ENCODE data around the gene HSBP1L1. TPM values are rescaled to one million over a fixed set of nuclear protein-coding genes. Genes with fewer than 3 reads are reported as not detected.

The HSBP1L1 gene
- total and polyA plus RNA-seq, 2 of the 8 experiments (the other 6 are each of a cell fraction or from before 2014, with no cell fraction given): 1.0 to 1.3 TPM

DNA sequence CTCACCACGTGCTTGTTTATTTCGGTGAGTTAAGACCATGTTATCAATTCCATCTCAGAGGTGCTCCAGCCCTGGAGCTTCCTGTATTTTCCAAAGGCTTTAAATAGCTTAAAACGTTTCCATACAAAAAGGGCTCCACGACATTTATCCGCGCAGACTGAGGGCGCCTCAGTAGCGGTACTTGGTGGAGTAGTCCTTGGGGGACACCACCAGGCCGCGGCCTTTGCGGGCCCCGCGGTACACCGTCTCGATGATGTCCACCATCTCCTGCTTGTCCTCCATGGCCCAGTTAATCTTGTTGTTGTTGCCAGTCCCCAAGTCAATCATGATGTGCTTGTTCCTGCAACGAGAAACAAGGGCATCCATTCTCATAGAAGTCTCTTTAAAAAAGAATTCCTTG is 9.1 kb downstream of the HSBP1L1 start:
- no peak overlapping the region for H2BK5ac ChIP-seq (ENCODE audit: low read depth, low read length)
- no peak overlapping the region for H3K9ac ChIP-seq (replicated peaks in 1 of 4; ENCODE audit: extremely low read depth in 1 of 4, low read depth in 3 of 4, low read length in 3 of 4)
- H3K4me3 ChIP-seq (ENCODE audit: extremely low read depth in 1 of 4, insufficient read depth in 2 of 4, low read depth in 3 of 4, low read length in 4 of 4): no peak overlapping the region
- peaks cover 0 to 52% of the 10 kb centered on the region in 2 experiments; a peak in 2 of 4 replicates for H3K79me2 ChIP-seq (ENCODE audit: control insufficient read depth in 1 of 2, insufficient read depth in 2 of 2, low read length in 2 of 2)
- H3K23ac ChIP-seq (ENCODE audit: insufficient read length): no peak overlapping the region
- no peak overlapping the region for H2BK12ac ChIP-seq (ENCODE audit: low read depth, low read length)
- H3K23me2 ChIP-seq (ENCODE audit: low read depth, low read length): no peaks in the 10 kb centered on the region
- H3K4ac ChIP-seq (replicated peaks; ENCODE audit: insufficient read length, low read depth, low read length): no peak overlapping the region
- H2AK5ac ChIP-seq (ENCODE audit: low read depth, low read length): no peak overlapping the region
- H4K8ac ChIP-seq (ENCODE audit: extremely low read depth, insufficient read depth, low read length): no peak overlapping the region
- no peak overlapping the region for H3K27ac ChIP-seq (ENCODE audit: low read depth, low read length)
- H2AFZ ChIP-seq (ENCODE audit: low read length): no peak overlapping the region
- no peak overlapping the region for H2BK120ac ChIP-seq (replicated peaks; ENCODE audit: low read depth, low read length)
- peaks cover 12 to 16% of the 10 kb centered on the region in 2 experiments for H4K20me1 ChIP-seq (replicated peaks in 1 of 2; ENCODE audit: control insufficient read depth in 1 of 2, insufficient read depth in 2 of 2, low read length in 2 of 2)
- DNase-seq (ENCODE audit: low read depth in 1 of 2, low spot score in 2 of 2) (no peak), FAIRE-seq (no peak)
- H2BK20ac ChIP-seq (ENCODE audit: low read length): no peak overlapping the region
- H3K36me3 ChIP-seq (ENCODE audit: control insufficient read depth in 2 of 4, insufficient read depth in 4 of 4, low read length in 3 of 4): peaks cover 0 to 39% (median 15%) of the 10 kb centered on the region in 4 experiments
- H3K14ac ChIP-seq (ENCODE audit: insufficient read length): no peak overlapping the region
- CTCF ChIA-PET (ENCODE audit: partially characterized antibody): interaction anchor here (1.0 to 1.5 kb wide), 2 partner anchors 13 to 33 kb away, joined by 3 to 4 read pairs; no protein-coding TSS in a partner anchor
- no peaks in the 10 kb centered on the region for H3K4me1 ChIP-seq (replicated peaks in 1 of 4; ENCODE audit: control insufficient read depth in 3 of 4, insufficient read depth in 4 of 4, low read length in 3 of 4)
- no peak overlapping the region for H3K56ac ChIP-seq (replicated peaks; ENCODE audit: insufficient read length, low read depth, low read length)
- H2BK15ac ChIP-seq (ENCODE audit: low read length): no peak overlapping the region
- no peak overlapping the region for H3K18ac ChIP-seq (ENCODE audit: extremely low read depth, low read length)
- no peaks in the 10 kb centered on the region for H3K9me3 ChIP-seq (ENCODE audit: insufficient read depth in 2 of 2, low read depth in 1 of 2, low read length in 1 of 2)
- H3K4me2 ChIP-seq (ENCODE audit: insufficient read depth in 1 of 2, low read depth in 2 of 2, low read length in 2 of 2): no peak overlapping the region
- no peak overlapping the region for H4K5ac ChIP-seq (ENCODE audit: insufficient read length, low read depth, low read length)
- H4K91ac ChIP-seq (replicated peaks; ENCODE audit: insufficient read length, low read length): no peak overlapping the region
- POLR2A ChIA-PET (ENCODE audit: partially characterized antibody): interaction anchor here (1.1 to 1.4 kb wide), 2 partner anchors 9 to 14 kb away, joined by 6 read pairs; no protein-coding TSS in a partner anchor
- H3K79me1 ChIP-seq (ENCODE audit: low read depth, low read length): peaks cover 7% of the 10 kb centered on the region; the same call in 1 of the 2 replicates
- no peaks in the 10 kb centered on the region for H3K27me3 ChIP-seq (replicated peaks in 1 of 4; ENCODE audit: control insufficient read depth in 3 of 4, extremely low read depth in 1 of 4, insufficient read depth in 3 of 4, low read length in 3 of 4)
- 96% methylated on average over 16 of the region's 16 CpGs; no CpG with 5 or more reads in 1 of the 2 experiments for WGBS, 2 experiments (ENCODE audit: extremely low coverage in 1 of 2, insufficient coverage in 1 of 2, insufficient read length in 1 of 2, insufficient replicate concordance in 2 of 2, low coverage in 1 of 2, low lambda C conversion rate in 2 of 2, missing lambda C conversion rate in 1 of 2)
- TF ChIP-seq SP1 (IDR thresholded peaks at IDR 0.05; ENCODE audit: low read depth, low read length) (no peak), EZH2 (IDR thresholded peaks at IDR 0.05; ENCODE audit: low read depth, low read length, severe bottlenecking) (no peak), BRCA1 (IDR thresholded peaks at IDR 0.05; ENCODE audit: low read depth, low read length) (no peak), CTBP2 (IDR thresholded peaks at IDR 0.05; ENCODE audit: borderline replicate concordance, insufficient read depth, insufficient read length, low read length) (no peak), TCF12 (IDR thresholded peaks at IDR 0.05; ENCODE audit: low read depth, low read length) (no peak), GTF2F1 (IDR thresholded peaks at IDR 0.05; ENCODE audit: borderline replicate concordance, low read depth, low read length) (no peak), SUZ12 (IDR thresholded peaks at IDR 0.05; ENCODE audit: low read length) (no peak)
- TF ChIP-seq, protein P1, sequence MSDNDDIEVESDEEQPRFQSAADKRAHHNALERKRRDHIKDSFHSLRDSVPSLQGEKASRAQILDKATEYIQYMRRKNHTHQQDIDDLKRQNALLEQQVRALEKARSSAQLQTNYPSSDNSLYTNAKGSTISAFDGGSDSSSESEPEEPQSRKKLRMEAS (IDR thresholded peaks at IDR 0.05): no peak
